Urinary bladder (tissue), 4 donors: ENCODE data around the gene SMG6. TPM values are rescaled to one million over a fixed set of nuclear protein-coding genes. Genes with fewer than 3 reads are reported as not detected.

Experiments used
- DNase-seq: peaks from one replicate; pipeline ENCODE4 v3.0.0-alpha.2; 2015; ENCODE audit errors: extremely low spot score
- H3K27ac ChIP-seq: one replicate; pipeline ENCODE4 v1.5.1; 2013; ENCODE audit warnings: low read depth, mild to moderate bottlenecking, moderate library complexity
- H3K36me3 ChIP-seq: one replicate; pipeline ENCODE4 v1.6.1; 2013; ENCODE audit warnings: mild to moderate bottlenecking, moderate library complexity; ENCODE audit not compliant: insufficient read depth
- H3K4me1 ChIP-seq: one replicate; pipeline ENCODE4 v1.6.1; 2013; ENCODE audit warnings: mild to moderate bottlenecking, moderate library complexity; ENCODE audit not compliant: insufficient read depth
- H3K4me3 ChIP-seq: one replicate; pipeline ENCODE4 v1.5.1; 2013; ENCODE audit warnings: low read depth, low read length
- WGBS: extraction: QIAGEN DNeasy Blood & Tissue Kit; methylation state at CpG from one replicate; pipeline ENCODE4 v1.1.7; 2013; 5-methylcytosine and 5-hydroxymethylcytosine counted together
- polyA plus RNA-seq: library from polyadenylated mRNA; stranded (reverse); fragments of 200-250 nt; gene quantifications from one replicate; pipeline ENCODE4 v1.2.3, GENCODE V29; 2013
- total RNA-seq: library from RNA; depleted of rRNA; stranded (reverse); fragments of >200 nt; gene quantifications from one replicate; pipeline ENCODE4 v1.2.3, GENCODE V29; 2014
- donor health status: healthy with polysubstance abuse.
- donor health status: healthy.

SMG6 gene
- total and polyA plus RNA-seq, 2 donors, result 29.3 to 37.5 TPM

- Histone ChIP-seq H3K36me3 (no peaks in the 10 kb centered on the region), H3K4me3 (peak overlapping the region; percentile 46), H3K27ac (peak overlapping the region; percentile 59), H3K4me1 (peaks cover 4% of the 10 kb centered on the region)
- DNase-seq, result no peak
- WGBS, result 7% methylated on average over 84 of the region's 84 CpGs
These were observed 250.0 kb downstream of the SMG6 start for GRCh38 chr17:2053380-2054261.

- Histone ChIP-seq H3K4me1 (peaks cover 4% of the 10 kb centered on the region), H3K27ac (no peak overlapping the region), H3K4me3 (no peak overlapping the region), H3K36me3 (no peaks in the 10 kb centered on the region)
- 73% methylated on average over 14 of the region's 14 CpGs for WGBS
- no peak for DNase-seq
These were observed 251.5 kb downstream of the SMG6 start for GRCh38 chr17:2051933-2052559.

GRCh38 chr17:2051061-2051932 is 252.3 kb downstream of the SMG6 start:
- H3K36me3 ChIP-seq, result no peaks in the 10 kb centered on the region
- DNase-seq, result no peak
- H3K4me3 ChIP-seq, result peak overlapping the region; percentile 58
- WGBS, result 15% methylated on average over 81 of the region's 81 CpGs
- peaks cover 2% of the 10 kb centered on the region for H3K4me1 ChIP-seq
- no peak overlapping the region for H3K27ac ChIP-seq

GRCh38 chr17:2050300-2051060 is 253.1 kb downstream of the SMG6 start:
- DNase-seq, result no peak
- under 1% methylated on average over 87 of the region's 88 CpGs for WGBS
- no peak overlapping the region for H3K27ac ChIP-seq

GRCh38 chr17:2049333-2050299 is 254.0 kb downstream of the SMG6 start:
- DNase-seq, result no peak
- no peaks in the 10 kb centered on the region for H3K36me3 ChIP-seq
- H3K4me1 ChIP-seq, result peaks cover 2% of the 10 kb centered on the region
- peak overlapping the region; percentile 58 for H3K4me3 ChIP-seq
- 1% methylated on average over 104 of the region's 104 CpGs for WGBS
- H3K27ac ChIP-seq, result no peak overlapping the region

More at GRCh38 chr17:2050300-2051060, 253.1 kb downstream of the SMG6 start:
- H3K4me3 ChIP-seq, result peak overlapping the region; percentile 58
- no peaks in the 10 kb centered on the region for H3K36me3 ChIP-seq
- peaks cover 2% of the 10 kb centered on the region for H3K4me1 ChIP-seq

GRCh38 chr17:2048805-2049204 is 254.8 kb downstream of the SMG6 start:
- WGBS, result 20% methylated on average over 9 of the region's 9 CpGs
- Histone ChIP-seq H3K4me3 (no peak overlapping the region), H3K4me1 (peaks cover 2% of the 10 kb centered on the region), H3K36me3 (no peaks in the 10 kb centered on the region), H3K27ac (no peak overlapping the region)
- no peak for DNase-seq

- no peak for DNase-seq
- Histone ChIP-seq H3K4me3 (no peak overlapping the region), H3K36me3 (no peaks in the 10 kb centered on the region), H3K4me1 (peaks cover 2% of the 10 kb centered on the region), H3K27ac (no peak overlapping the region)
- 86% methylated on average over 6 of the region's 6 CpGs for WGBS
These were observed 256.0 kb downstream of the SMG6 start for GRCh38 chr17:2047590-2047989.

- H3K4me1 ChIP-seq, result peaks cover 2% of the 10 kb centered on the region
- peaks cover 4% of the 10 kb centered on the region for H3K36me3 ChIP-seq
- no peak for DNase-seq
- no peak overlapping the region for H3K27ac ChIP-seq
- no peak overlapping the region for H3K4me3 ChIP-seq
- 94% methylated on average over 5 of the region's 5 CpGs for WGBS
These were observed 259.2 kb downstream of the SMG6 start for GRCh38 chr17:2044263-2044894.

- no peak for DNase-seq
- no peak overlapping the region for H3K27ac ChIP-seq
- H3K4me1 ChIP-seq, result no peaks in the 10 kb centered on the region
- 84% methylated on average over 6 of the region's 6 CpGs for WGBS
- H3K4me3 ChIP-seq, result no peak overlapping the region
- H3K36me3 ChIP-seq, result peaks cover 4% of the 10 kb centered on the region
These were observed 259.8 kb downstream of the SMG6 start for GRCh38 chr17:2043785-2044184.

GRCh38 chr17:2042933-2043332 is 260.7 kb downstream of the SMG6 start:
- WGBS, result 80% methylated on average over 5 of the region's 5 CpGs
- H3K4me3 ChIP-seq, result no peak overlapping the region
- no peak overlapping the region for H3K27ac ChIP-seq

GRCh38 chr17:2042390-2042847 is 261.2 kb downstream of the SMG6 start:
- H3K4me1 ChIP-seq, result no peaks in the 10 kb centered on the region
- no peak for DNase-seq
- 13% methylated on average over 17 of the region's 17 CpGs for WGBS

More at GRCh38 chr17:2042933-2043332, 260.7 kb downstream of the SMG6 start:
- Histone ChIP-seq H3K36me3 (peaks cover 4% of the 10 kb centered on the region), H3K4me1 (no peaks in the 10 kb centered on the region)
- no peak for DNase-seq

More at GRCh38 chr17:2042390-2042847, 261.2 kb downstream of the SMG6 start:
- Histone ChIP-seq H3K4me3 (peak overlapping the region; percentile 57), H3K36me3 (peaks cover 4% of the 10 kb centered on the region), H3K27ac (peak overlapping the region; percentile 68)
